Thymus (tissue), 11 donors: ENCODE results near the gene PLCB1. TPM values are rescaled to one million over a fixed set of nuclear protein-coding genes. Genes with fewer than 3 reads are reported as not detected.

Experiments used
- DNase-seq, 9 donors: peaks; one replicate each; pipeline ENCODE4 v3.0.0-alpha.2; 2013; ENCODE audit warnings: low spot score in 9 of 9, low read depth in 6 of 9, missing footprints in 1 of 9
- H3K27ac ChIP-seq, 2 donors: one replicate each; pipeline ENCODE4 v1.5.1; 2013; ENCODE audit warnings: control low read depth in 1 of 2, low read depth in 1 of 2, low read length in 1 of 2, mild to moderate bottlenecking in 1 of 2, moderate library complexity in 1 of 2
- H3K27me3 ChIP-seq, 2 donors: one replicate each; pipeline ENCODE4 v1.5.1; 2013; ENCODE audit warnings: low read length in 1 of 2; ENCODE audit not compliant: control insufficient read depth in 2 of 2, insufficient read depth in 1 of 2
- H3K36me3 ChIP-seq, 2 donors: one replicate each; pipeline ENCODE4 v1.5.1; 2013; ENCODE audit warnings: low read length in 1 of 2, mild to moderate bottlenecking in 1 of 2, moderate library complexity in 1 of 2; ENCODE audit not compliant: control insufficient read depth in 2 of 2, insufficient read depth in 2 of 2
- H3K4me1 ChIP-seq, 2 donors: one replicate each; pipeline ENCODE4 v1.5.1; 2013; ENCODE audit warnings: low read length in 2 of 2; ENCODE audit not compliant: control insufficient read depth in 2 of 2, insufficient read depth in 2 of 2
- H3K4me3 ChIP-seq, 2 donors: one replicate each; pipeline ENCODE4 v1.5.1; 2013; ENCODE audit warnings: low read length in 2 of 2, control low read depth in 1 of 2, mild to moderate bottlenecking in 1 of 2
- H3K9me3 ChIP-seq, 2 donors: one replicate each; pipeline ENCODE4 v1.5.1; 2013; ENCODE audit warnings: low read length in 1 of 2, mild to moderate bottlenecking in 1 of 2; ENCODE audit not compliant: control insufficient read depth in 2 of 2, insufficient read depth in 1 of 2
- WGBS: extraction: QIAGEN DNeasy Blood & Tissue Kit; methylation state at CpG from one replicate; pipeline ENCODE4 v1.1.7; 2013; 5-methylcytosine and 5-hydroxymethylcytosine counted together
- polyA plus RNA-seq: library from polyadenylated mRNA; stranded (reverse); fragments of 200-250 nt; gene quantifications from one replicate; pipeline ENCODE4 v1.2.3, GENCODE V29; 2013
- total RNA-seq: library from RNA; stranded (reverse); fragments of 120-200 nt; gene quantifications from one replicate; pipeline ENCODE4 v1.2.4, GENCODE V29; 2013
- donor health status: healthy.

The PLCB1 gene
- total and polyA plus RNA-seq, 2 donors: 4.1 to 4.7 TPM

DNA sequence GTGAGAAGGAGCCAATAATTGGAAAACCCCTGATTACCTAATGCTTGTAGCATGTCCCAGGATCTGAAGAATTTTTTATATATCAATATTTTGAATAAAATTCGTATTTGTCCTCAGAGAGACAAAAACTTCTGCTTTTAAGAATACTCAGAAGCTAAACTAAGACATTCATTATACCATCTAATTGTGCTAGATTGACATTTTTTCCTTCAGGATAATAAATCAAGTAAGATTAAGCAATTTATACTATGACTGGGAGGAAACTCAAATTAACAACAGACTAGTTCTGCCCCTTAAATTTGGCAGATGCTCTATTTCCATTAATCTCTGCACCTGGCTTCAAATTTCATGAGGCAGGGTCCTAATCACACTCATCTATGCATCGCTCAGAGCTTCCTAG lies 291.4 kb downstream of the PLCB1 start:
- Histone ChIP-seq H3K36me3 (no peaks in the 10 kb centered on the region), H3K27me3 (no peaks in the 10 kb centered on the region), H3K27ac (no peak overlapping the region), H3K4me3 (no peak overlapping the region), H3K4me1 (peaks cover 0 to 3% of the 10 kb centered on the region in 2 donors), H3K9me3 (no peaks in the 10 kb centered on the region)
- WGBS: 96% methylated on average over 2 of the region's 2 CpGs
- no peak for DNase-seq

DNA sequence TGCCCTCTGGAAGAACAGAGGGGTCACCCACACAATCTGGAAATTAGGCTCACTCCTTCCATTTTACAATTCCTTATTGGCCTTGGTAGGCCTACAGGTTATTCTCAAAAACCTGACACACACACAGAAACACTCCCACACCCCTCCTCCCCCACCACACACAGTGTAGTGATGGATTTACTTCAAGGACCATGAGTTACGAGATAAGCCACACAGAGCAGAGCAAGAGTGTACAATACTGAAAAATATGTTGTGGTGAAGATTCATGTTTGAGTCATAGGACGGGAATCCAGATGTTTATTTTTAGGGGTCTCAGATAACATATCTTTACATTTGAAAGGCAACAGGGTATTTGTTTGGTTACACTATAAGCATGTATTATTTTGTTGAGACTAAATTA lies 291.9 kb downstream of the PLCB1 start:
- no peak overlapping the region for H3K27ac ChIP-seq
- no peaks in the 10 kb centered on the region for H3K36me3 ChIP-seq
- peaks cover 0 to 3% of the 10 kb centered on the region in 2 donors for H3K4me1 ChIP-seq
- no peak overlapping the region for H3K4me3 ChIP-seq
- H3K9me3 ChIP-seq: no peaks in the 10 kb centered on the region
- no peak for DNase-seq
- no peaks in the 10 kb centered on the region for H3K27me3 ChIP-seq
- 93% methylated on average over 2 of the region's 2 CpGs for WGBS

DNA sequence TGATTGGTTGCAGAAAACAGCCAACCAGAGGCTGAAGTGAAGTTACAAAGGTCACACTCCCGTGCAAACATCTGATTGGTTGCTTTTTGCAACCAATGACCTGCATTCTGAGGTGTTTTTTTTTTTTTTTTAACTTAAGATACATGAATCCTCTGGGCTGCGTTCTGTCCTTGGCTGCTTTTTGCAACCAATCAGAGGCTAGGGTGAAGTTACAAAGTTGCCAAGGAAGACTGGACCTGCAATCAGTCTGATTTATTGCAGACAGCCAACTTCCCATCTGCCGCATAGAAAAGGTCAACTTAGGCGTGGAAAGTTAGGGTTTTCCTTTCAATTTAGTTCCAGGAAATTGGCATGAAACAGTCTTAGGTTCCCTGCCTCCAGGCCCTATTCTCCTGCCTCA lies 292.9 kb downstream of the PLCB1 start:
- no peaks in the 10 kb centered on the region for H3K9me3 ChIP-seq
- H3K36me3 ChIP-seq: no peaks in the 10 kb centered on the region
- H3K4me1 ChIP-seq: peaks cover 0 to 3% of the 10 kb centered on the region in 2 donors
- H3K27ac ChIP-seq: no peak overlapping the region
- no peak overlapping the region for H3K4me3 ChIP-seq
- no peak for DNase-seq
- WGBS: 83% methylated on average over 4 of the region's 4 CpGs
- H3K27me3 ChIP-seq: no peaks in the 10 kb centered on the region

DNA sequence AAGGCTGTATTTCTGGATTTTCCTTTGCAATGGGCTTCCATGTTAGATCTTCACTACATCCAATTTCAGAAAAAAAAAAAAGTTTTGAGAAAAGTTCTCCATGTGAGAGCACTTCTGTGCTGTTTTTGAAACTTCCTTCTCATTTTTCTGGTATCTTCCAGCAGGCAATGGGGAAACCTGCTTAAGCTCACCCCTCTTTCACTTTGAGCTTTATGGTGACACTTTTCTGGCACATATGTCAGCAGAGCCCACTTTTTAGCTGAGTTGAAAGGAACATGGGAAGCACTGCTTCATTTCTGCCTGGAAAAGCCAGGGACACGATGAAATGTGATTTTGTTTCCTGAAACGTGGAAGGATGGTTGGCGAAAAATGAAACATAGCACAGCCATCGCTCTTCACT lies 293.7 kb downstream of the PLCB1 start:
- Histone ChIP-seq H3K4me1 (peaks cover 0 to 3% of the 10 kb centered on the region in 2 donors), H3K9me3 (no peaks in the 10 kb centered on the region), H3K4me3 (no peak overlapping the region), H3K36me3 (no peaks in the 10 kb centered on the region), H3K27me3 (no peaks in the 10 kb centered on the region), H3K27ac (no peak overlapping the region)
- DNase-seq: no peak
- 98% methylated on average over 4 of the region's 4 CpGs for WGBS

DNA sequence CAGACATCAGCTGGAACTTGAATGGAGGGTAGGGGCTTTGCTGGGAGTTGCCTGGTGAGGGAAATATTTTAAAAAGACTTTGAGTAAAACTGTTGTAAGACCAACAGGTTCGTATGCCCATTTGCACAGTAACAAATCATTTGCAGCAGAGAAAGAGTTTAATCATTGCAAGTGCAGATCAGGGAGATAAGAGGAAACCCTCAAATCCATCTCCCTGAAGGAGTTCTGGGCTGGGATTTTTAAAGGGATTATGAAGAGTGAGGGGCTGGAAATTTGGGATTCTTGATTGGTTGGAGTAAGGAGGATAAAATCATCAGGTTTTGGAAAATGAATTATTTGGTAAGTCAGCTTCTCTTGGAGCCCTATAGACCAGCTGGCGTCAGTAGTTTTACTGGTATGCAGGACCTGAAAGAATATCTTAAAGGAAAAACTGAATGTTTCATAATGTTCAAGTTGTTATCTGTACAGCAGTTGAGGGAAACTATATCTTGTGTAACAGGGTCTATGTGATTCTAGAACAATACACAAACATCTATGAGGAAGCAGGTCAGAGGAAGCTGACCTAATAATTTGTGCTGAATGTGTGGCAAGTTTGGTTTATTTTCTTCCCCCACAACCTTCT lies 295.5 kb downstream of the PLCB1 start:
- Histone ChIP-seq H3K27me3 (no peaks in the 10 kb centered on the region), H3K4me1 (peaks cover 0 to 3% of the 10 kb centered on the region in 2 donors), H3K4me3 (no peak overlapping the region), H3K9me3 (no peaks in the 10 kb centered on the region), H3K27ac (no peak overlapping the region), H3K36me3 (no peaks in the 10 kb centered on the region)
- no peak for DNase-seq
- WGBS: 92% methylated on average over 2 of the region's 2 CpGs

DNA sequence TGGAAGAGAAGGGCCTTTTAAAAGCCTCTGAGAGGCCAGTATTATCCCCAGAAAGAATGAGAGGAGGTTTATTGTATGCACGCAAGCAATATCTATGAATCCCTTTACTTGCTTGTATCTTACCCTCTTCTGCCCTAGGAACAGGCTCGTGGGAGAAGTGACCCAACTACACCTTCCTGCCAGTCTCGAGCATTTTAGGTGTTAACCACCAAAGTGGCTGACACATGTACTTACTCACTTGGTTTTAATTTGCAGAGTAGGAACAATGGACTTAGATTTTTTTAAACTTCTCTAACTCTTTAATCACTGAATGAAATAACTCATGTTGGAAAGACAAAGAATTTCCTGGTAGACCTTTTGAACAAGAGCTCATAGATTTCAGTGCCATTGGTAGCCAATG lies 296.9 kb downstream of the PLCB1 start:
- Histone ChIP-seq H3K9me3 (no peaks in the 10 kb centered on the region), H3K27me3 (no peaks in the 10 kb centered on the region), H3K4me1 (peaks cover 0 to 3% of the 10 kb centered on the region in 2 donors), H3K4me3 (no peak overlapping the region), H3K36me3 (no peaks in the 10 kb centered on the region), H3K27ac (no peak overlapping the region)
- DNase-seq: no peak
- WGBS: 78% methylated on average over 3 of the region's 3 CpGs

DNA sequence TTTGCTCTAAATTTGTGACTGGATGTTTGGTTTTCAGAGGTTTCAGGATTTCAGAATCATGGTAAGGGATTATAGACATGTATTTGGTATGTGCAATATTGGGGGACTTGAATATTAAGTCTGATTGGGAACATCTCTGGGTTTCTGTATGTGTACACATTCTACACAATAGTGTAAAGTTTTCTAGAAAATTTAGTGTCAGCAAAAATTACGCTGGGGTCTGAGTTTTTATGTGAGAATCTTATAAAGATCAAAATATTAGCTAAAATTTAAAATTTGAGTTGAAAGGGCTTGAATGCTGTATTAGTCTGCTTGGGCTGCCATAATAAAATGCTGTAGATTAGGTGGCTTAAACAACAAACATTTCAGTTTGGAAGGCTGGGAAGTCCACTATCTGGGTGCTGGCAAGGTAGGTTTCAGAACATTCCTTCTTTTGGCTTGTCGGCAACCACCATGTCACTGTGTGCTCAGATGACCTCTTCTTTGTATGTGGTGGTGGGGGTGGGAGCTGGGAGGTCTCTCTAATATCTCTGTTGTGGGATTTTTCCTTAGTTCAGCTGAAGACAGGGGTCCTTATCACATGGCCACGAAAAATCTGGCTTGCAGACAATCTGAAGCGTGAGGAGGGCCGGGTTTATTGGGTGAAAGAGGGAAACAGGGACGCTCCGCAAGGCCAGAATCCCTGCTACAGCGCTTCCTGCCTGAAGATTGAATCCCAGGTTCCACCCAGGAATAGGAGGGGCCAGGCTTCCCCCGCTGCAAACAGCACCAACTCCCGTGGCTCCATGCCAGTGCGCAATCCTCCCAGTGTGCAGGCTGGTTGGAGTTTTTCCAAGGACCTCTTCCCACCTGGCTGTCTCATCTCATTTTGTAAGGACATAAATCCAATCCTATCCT lies 299.7 kb downstream of the PLCB1 start:
- Histone ChIP-seq H3K36me3 (no peaks in the 10 kb centered on the region), H3K27ac (no peak overlapping the region), H3K4me3 (no peak overlapping the region), H3K9me3 (no peaks in the 10 kb centered on the region), H3K4me1 (no peaks in the 10 kb centered on the region), H3K27me3 (no peaks in the 10 kb centered on the region)
- 95% methylated on average over 11 of the region's 11 CpGs for WGBS
- no peak for DNase-seq

DNA sequence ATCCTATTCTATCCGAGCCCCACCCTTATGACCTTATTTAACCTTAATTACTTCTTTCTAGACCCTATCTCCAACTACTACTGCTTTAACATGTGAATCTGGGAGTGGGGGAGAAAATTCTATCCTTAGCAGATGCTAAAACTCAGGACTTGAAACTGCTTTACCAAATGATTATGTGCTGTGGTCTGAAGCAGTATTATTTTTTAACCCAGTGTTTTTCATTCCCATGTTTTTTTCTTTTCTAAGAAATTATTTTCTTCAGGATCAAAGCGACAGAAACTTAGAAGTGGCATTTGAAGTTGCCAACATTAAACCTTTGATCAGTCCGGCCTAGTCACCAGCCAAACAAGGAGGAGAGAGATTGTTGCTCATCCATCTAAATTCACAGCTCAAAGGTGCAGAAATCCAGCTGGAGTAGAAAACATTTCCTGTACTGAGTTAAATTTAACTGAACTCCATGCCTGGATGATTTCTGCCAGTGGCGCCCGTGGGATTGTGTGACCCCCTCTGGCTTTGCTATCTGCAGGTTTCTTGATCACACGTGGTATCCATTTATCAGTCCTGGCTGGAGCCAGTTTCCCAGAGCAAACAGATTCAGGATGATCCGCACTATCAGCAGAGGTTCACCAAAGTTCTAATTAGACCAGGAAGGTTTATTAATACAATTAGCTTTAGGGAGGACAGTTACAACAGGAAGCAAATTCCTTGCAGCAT lies 300.5 kb downstream of the PLCB1 start:
- 95% methylated on average over 7 of the region's 7 CpGs for WGBS

DNA sequence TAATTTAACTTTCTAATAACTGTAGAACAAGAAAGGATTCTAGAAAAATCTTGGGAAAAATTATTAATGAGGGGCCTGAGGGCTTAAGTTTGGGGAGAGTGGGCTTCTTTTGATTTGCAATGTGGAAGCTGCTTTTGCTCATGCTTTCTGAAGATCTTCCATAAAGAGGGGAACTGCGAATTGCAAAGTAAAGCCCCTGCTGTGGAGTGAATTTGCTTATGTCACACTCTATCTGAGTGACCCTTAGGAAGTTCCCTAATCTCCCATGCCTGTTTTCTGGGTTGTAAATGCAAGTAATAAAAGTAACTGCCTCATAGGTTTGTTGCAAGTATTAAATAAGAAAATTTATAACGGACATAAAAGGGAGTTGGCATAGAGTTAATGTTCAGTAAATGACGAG lies 301.2 kb downstream of the PLCB1 start:
- WGBS: 95% methylated on average over 3 of the region's 3 CpGs
- no peak for DNase-seq
- Histone ChIP-seq H3K27ac (no peak overlapping the region), H3K4me3 (no peak overlapping the region), H3K27me3 (no peaks in the 10 kb centered on the region), H3K4me1 (no peaks in the 10 kb centered on the region), H3K36me3 (no peaks in the 10 kb centered on the region), H3K9me3 (no peaks in the 10 kb centered on the region)

More for the DNA sequence above, 300.5 kb downstream of the PLCB1 start:
- H3K9me3 ChIP-seq: no peaks in the 10 kb centered on the region
- no peaks in the 10 kb centered on the region for H3K27me3 ChIP-seq
- no peaks in the 10 kb centered on the region for H3K36me3 ChIP-seq
- H3K4me3 ChIP-seq: no peak overlapping the region
- no peak for DNase-seq
- H3K27ac ChIP-seq: no peak overlapping the region
- no peaks in the 10 kb centered on the region for H3K4me1 ChIP-seq
